MM.1S (cell line): ENCODE measurements around the gene AMBRA1.

Source experiments
- CTCF ChIP-seq: fragments of 300-600 bp; sonication (generic); IDR thresholded peaks from 2 replicates; pipeline ENCODE4 v1.5.1; 2016; ENCODE audit warnings: antibody characterized with exemption, low read length, mixed read lengths
- EZH2 ChIP-seq: fragments of 300-600 bp; sonication (generic); optimal IDR thresholded peaks from 2 replicates; pipeline ENCODE3; 2017; ENCODE audit warnings: low read depth, mild to moderate bottlenecking, antibody characterized with exemption, low read length, mixed read lengths

DNA sequence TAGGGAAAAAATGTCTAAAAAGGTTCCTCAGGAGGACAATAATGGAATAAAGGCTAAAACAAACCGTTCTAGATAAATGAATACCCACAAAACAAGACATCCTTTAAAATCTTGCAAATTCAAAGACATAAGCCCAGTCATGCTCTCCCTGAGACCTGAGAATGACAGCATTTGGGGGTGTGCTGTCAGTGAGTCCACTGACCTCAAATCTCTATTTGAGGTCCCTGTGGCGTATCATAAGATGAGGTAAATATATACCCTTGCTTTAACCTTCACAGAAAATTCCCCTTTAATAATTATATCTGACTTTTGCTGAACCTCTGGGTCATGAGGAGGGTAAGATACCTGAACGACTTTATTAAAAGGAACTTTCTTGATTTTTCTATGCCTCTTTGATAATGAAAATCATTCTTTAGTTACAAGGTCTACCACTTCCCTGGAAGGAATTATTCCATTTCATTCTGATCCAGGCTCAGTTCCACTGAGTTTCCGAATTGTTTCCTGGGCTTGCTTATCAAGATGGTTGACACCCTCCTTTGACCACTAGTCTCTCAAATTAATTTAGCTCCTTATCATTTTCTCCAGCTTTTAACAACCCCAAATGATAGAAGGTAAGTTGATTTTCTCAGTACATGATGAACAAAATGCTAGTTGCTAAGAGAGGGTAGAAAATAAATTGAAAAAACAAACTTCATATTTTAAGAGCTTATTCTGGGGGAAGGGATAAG lies 148.5 kb downstream of the AMBRA1 start:
- TF ChIP-seq CTCF (no peak), EZH2 (no peak)
